CD8-positive, alpha-beta memory T cell (primary cell): Measurements from ENCODE around the gene CELF4. TPM values are rescaled to one million over a fixed set of nuclear protein-coding genes. Genes with fewer than 3 reads are reported as not detected.

Source experiments
- CTCF ChIA-PET: fragments of 350-600 bp; sonication (Branson Sonifier 250); formaldehyde crosslinking; loops from one replicate; lab custom pipeline; 2021; ENCODE audit warnings: antibody characterized with exemption; lab: Charles Lee
- POLR2A ChIA-PET: fragments of 350-600 bp; sonication (Branson Sonifier 250); formaldehyde crosslinking; loops from one replicate; lab custom pipeline; 2021; ENCODE audit warnings: antibody characterized with exemption; lab: Charles Lee
- DNase-seq, 5 donors: peaks; one replicate each; pipeline versions ENCODE4 v3.0.0 to v3.0.0-alpha.2; 2020 to 2022; ENCODE audit warnings: mixed read lengths in 1 of 5
- H3K27ac ChIP-seq: one replicate; pipeline ENCODE4 v1.7.0; 2013; ENCODE audit warnings: low read depth, mild to moderate bottlenecking, low read length, moderate library complexity
- H3K27me3 ChIP-seq: 2 replicates; pipeline ENCODE4 v1.7.0; 2013; ENCODE audit warnings: low read length, mild to moderate bottlenecking; ENCODE audit not compliant: insufficient read depth, poor library complexity, severe bottlenecking
- H3K36me3 ChIP-seq: 2 replicates; pipeline ENCODE4 v1.7.0; 2013; ENCODE audit warnings: mild to moderate bottlenecking, low read length, moderate library complexity; ENCODE audit not compliant: insufficient read depth
- H3K4me1 ChIP-seq: 2 replicates; pipeline ENCODE4 v1.7.0; 2013; ENCODE audit warnings: mild to moderate bottlenecking, low read length, moderate library complexity; ENCODE audit not compliant: insufficient read depth
- H3K4me3 ChIP-seq: 2 replicates; pipeline ENCODE4 v1.7.0; 2013; ENCODE audit warnings: mild to moderate bottlenecking, low read length
- H3K9me3 ChIP-seq: 2 replicates; pipeline ENCODE4 v1.7.0; 2013; ENCODE audit warnings: mild to moderate bottlenecking, low read length
- H3K27ac Mint-ChIP-seq, 8 donors: one replicate each; pipeline ENCODE4 v1.8.0; 2020 to 2021; ENCODE audit warnings: mixed read lengths in 8 of 8, mild to moderate bottlenecking in 6 of 8, inconsistent platforms in 3 of 8, moderate library complexity in 3 of 8
- H3K27me3 Mint-ChIP-seq, 2 donors: one replicate each; pipeline ENCODE4 v1.8.0; 2020 to 2021; ENCODE audit warnings: mixed read lengths in 2 of 2, mild to moderate bottlenecking in 1 of 2, moderate library complexity in 1 of 2
- H3K36me3 Mint-ChIP-seq, 3 donors: one replicate each; pipeline ENCODE4 v1.8.0; 2020 to 2021; ENCODE audit warnings: mixed read lengths in 3 of 3, inconsistent platforms in 1 of 3, mild to moderate bottlenecking in 1 of 3
- H3K4me1 Mint-ChIP-seq, 3 donors: one replicate each; pipeline ENCODE4 v1.8.0; 2020 to 2021; ENCODE audit warnings: mixed read lengths in 3 of 3, inconsistent platforms in 1 of 3, mild to moderate bottlenecking in 1 of 3
- H3K4me3 Mint-ChIP-seq, 7 donors: one replicate each; pipeline ENCODE4 v1.8.0; 2020 to 2021; ENCODE audit warnings: mixed read lengths in 7 of 7, mild to moderate bottlenecking in 6 of 7, moderate library complexity in 4 of 7, inconsistent platforms in 2 of 7
- H3K9me3 Mint-ChIP-seq, 5 donors: one replicate each; pipeline ENCODE4 v1.8.0; 2020 to 2022; ENCODE audit warnings: mixed read lengths in 5 of 5, mild to moderate bottlenecking in 3 of 5, moderate library complexity in 2 of 5, inconsistent platforms in 1 of 5
- polyA plus RNA-seq: library from polyadenylated mRNA; unstranded; fragments of 300-500 nt; fragmentation: Illumina TruSeq; gene quantifications from one replicate; pipeline ENCODE4 v1.2.3, GENCODE V29; 2021
- total RNA-seq, 2 experiments: library from RNA; stranded (reverse); gene quantifications; one replicate each; pipeline ENCODE4 v1.2.3, GENCODE V29; 2021

Gene CELF4
- total and polyA plus RNA-seq, 3 experiments from 2014 or later = not detected

DNA sequence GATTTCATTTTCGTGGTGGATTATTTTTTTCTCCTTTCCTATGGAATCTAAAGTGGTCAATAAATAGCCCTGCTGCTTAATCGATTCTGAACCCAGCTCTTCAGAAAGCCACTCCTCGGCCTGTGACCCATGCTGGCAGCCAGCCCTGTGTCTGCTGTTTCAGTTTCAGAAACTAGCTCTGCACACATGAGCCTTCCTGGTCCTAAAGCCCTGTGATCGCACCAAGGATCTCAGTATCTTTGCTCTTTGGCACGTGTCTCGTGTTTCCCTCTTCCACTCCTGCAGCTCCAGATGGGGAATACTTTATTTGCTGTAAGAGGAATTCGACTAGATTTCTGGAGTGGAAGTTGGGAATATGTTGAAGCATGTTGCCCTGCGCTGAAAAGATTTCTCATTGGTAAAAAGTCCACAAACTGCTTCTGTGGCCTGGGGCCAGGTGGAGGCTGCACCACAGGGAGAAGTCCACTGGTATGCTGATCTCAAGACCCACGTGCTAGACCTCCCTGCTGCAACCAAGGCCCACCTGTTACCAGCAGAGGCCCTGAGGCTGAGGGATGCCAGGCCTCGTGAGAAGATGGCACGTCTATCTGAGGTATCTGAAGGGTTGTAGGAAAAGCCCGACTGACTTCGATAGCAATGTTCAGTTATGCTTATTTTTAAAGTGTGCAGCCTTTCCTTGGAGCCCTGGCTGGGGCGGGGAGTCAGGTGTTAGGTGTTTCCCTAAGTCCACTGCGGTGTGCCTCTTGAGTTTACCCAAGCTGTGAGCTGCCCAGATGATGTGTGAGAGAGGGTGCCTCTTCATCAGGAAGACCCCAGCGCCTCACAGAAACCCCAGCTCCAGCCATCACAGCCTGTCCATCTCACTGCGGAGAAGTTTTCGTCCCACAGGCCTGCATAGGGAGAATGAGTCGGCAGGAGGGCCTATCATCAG is 33.6 kb upstream of the CELF4 start:
- no peaks in the 10 kb centered on the region for H3K36me3 Mint-ChIP-seq
- H3K27ac Mint-ChIP-seq = no peak overlapping the region
- peaks cover 0 to 10% (median 6%) of the 10 kb centered on the region in 5 donors for H3K9me3 Mint-ChIP-seq
- no peaks in the 10 kb centered on the region for H3K4me1 Mint-ChIP-seq
- Histone ChIP-seq H3K9me3 (no peaks in the 10 kb centered on the region), H3K36me3 (no peaks in the 10 kb centered on the region), H3K4me3 (no peak overlapping the region), H3K27me3 (no peaks in the 10 kb centered on the region), H3K4me1 (no peaks in the 10 kb centered on the region), H3K27ac (no peak overlapping the region)
- no peaks in the 10 kb centered on the region for H3K27me3 Mint-ChIP-seq
- ChIA-PET CTCF (no interaction called here), POLR2A (no interaction called here)
- H3K4me3 Mint-ChIP-seq = no peak overlapping the region
- no peak for DNase-seq

DNA sequence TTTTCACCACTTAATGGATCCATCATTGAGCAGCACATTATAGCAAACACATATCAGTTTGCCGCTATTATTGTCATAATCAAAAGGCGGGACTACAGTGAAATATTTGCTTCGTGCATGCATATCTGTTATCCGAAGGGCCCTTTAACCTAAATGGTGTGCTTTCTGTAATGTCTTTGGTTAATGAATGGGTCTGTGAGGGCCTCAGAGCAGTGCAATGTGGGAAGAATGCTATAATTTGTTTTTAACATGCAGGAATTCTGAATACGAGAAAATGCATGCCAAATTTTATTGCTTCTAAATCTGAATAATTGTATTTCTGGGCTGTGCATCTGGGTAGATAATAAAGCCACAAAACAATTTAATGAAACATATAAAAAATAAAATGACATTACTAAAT is 32.8 kb upstream of the CELF4 start:
- Mint-ChIP-seq H3K27me3 (no peaks in the 10 kb centered on the region), H3K36me3 (no peaks in the 10 kb centered on the region), H3K9me3 (peaks cover 0 to 8% (median 5%) of the 10 kb centered on the region in 5 donors), H3K4me3 (no peak overlapping the region), H3K27ac (no peak overlapping the region), H3K4me1 (no peaks in the 10 kb centered on the region)
- no peaks in the 10 kb centered on the region for H3K4me1 ChIP-seq
- POLR2A ChIA-PET = no interaction called here
- no peak overlapping the region for H3K4me3 ChIP-seq
- DNase-seq = no peak
- no peaks in the 10 kb centered on the region for H3K36me3 ChIP-seq
- H3K27me3 ChIP-seq = no peaks in the 10 kb centered on the region
- H3K9me3 ChIP-seq = no peaks in the 10 kb centered on the region
- H3K27ac ChIP-seq = no peak overlapping the region
- CTCF ChIA-PET = no interaction called here

DNA sequence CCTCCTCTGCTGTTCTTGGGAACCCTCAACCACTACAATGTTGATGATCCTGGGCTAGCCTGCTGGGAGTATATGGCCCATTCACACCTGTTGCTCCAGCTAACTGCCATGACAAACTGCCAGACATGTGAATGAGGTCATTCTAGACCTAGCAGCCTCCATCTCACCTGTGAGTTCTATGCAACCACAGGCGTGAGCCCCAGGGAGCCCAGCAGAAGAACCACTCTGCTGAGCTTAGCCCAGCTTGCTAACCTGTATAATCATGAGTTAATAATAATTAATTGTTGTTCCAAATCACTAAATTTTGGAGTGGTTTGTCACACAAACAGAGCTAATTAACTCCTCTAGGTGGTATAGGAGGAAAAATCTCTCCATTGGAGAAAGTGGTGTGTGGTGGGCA is 24.7 kb upstream of the CELF4 start:
- no peaks in the 10 kb centered on the region for H3K4me1 Mint-ChIP-seq
- no peaks in the 10 kb centered on the region for H3K27me3 Mint-ChIP-seq
- CTCF ChIA-PET = no interaction called here
- no peak overlapping the region for H3K4me3 Mint-ChIP-seq
- no peaks in the 10 kb centered on the region for H3K27me3 ChIP-seq
- H3K36me3 Mint-ChIP-seq = no peaks in the 10 kb centered on the region
- no peak overlapping the region for H3K27ac Mint-ChIP-seq
- no peak overlapping the region for H3K4me3 ChIP-seq
- no peaks in the 10 kb centered on the region for H3K36me3 ChIP-seq
- no peaks in the 10 kb centered on the region for H3K4me1 ChIP-seq
- POLR2A ChIA-PET = no interaction called here
- peaks cover 0 to 5% (median 2%) of the 10 kb centered on the region in 5 donors for H3K9me3 Mint-ChIP-seq
- no peaks in the 10 kb centered on the region for H3K9me3 ChIP-seq
- H3K27ac ChIP-seq = no peak overlapping the region
- DNase-seq = no peak

DNA sequence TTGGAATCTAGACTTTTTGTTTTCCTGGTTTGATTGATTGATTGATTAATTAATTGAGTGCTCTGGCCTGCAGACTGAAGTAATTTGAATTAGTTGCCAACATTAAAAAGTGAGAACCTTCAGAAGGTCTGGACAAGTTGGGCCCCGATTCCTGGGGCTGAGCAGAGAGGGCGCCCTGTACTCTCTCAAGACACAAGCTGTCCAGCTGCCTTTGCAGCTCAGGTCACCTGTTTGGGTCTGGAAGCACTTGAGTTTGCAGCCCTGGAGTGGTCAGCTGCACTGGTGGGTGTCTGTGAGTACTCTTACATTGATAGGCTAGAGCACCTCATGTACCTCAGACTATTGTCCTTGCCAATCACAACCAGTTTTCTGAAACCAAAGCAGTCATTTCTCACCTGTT is 22.7 kb upstream of the CELF4 start:
- Mint-ChIP-seq H3K4me3 (no peak overlapping the region), H3K27ac (no peak overlapping the region), H3K36me3 (no peaks in the 10 kb centered on the region), H3K4me1 (no peaks in the 10 kb centered on the region), H3K9me3 (peaks cover 0 to 5% (median 2%) of the 10 kb centered on the region in 5 donors), H3K27me3 (no peaks in the 10 kb centered on the region)
- DNase-seq = no peak
- ChIA-PET CTCF (no interaction called here), POLR2A (no interaction called here)
- H3K9me3 ChIP-seq = no peaks in the 10 kb centered on the region
- H3K4me3 ChIP-seq = no peak overlapping the region
- no peaks in the 10 kb centered on the region for H3K27me3 ChIP-seq
- H3K27ac ChIP-seq = no peak overlapping the region
- H3K4me1 ChIP-seq = no peaks in the 10 kb centered on the region
- H3K36me3 ChIP-seq = no peaks in the 10 kb centered on the region

DNA sequence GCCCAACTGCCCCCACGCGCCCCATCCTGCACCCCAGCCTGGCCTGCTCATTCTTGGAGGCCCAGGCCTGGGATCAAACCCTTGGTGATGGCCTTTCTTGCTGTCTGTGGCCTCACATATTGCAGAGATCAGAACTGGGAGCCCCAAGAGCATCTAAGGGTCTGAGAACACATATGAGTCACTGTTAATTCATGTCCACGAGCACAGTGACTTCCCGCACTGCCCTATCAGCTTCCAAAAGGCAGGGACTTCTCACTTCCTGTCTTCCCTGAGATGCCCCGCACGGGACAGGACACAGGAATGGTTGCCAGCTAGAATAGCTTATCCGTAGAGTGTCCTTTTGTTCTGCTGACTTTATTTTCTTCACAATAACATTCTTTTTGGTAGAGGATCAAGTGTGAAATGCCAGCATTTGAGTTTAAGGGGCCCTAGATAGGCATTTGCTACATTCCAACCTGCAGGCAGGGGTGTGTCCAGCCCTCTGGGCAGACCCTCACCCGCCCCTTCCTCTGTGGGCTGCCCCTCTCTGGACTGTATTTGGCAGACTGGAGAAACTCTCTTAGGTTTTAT is 21.1 kb upstream of the CELF4 start:
- Histone ChIP-seq H3K36me3 (no peaks in the 10 kb centered on the region), H3K9me3 (no peaks in the 10 kb centered on the region), H3K4me1 (no peaks in the 10 kb centered on the region), H3K4me3 (no peak overlapping the region), H3K27me3 (no peaks in the 10 kb centered on the region), H3K27ac (no peak overlapping the region)
- no peaks in the 10 kb centered on the region for H3K36me3 Mint-ChIP-seq
- POLR2A ChIA-PET = no interaction called here
- H3K4me3 Mint-ChIP-seq = no peak overlapping the region
- peaks cover 0 to 4% (median 2%) of the 10 kb centered on the region in 5 donors for H3K9me3 Mint-ChIP-seq
- no peaks in the 10 kb centered on the region for H3K27me3 Mint-ChIP-seq
- H3K27ac Mint-ChIP-seq = no peak overlapping the region
- DNase-seq = no peak
- no peaks in the 10 kb centered on the region for H3K4me1 Mint-ChIP-seq
- CTCF ChIA-PET = no interaction called here

DNA sequence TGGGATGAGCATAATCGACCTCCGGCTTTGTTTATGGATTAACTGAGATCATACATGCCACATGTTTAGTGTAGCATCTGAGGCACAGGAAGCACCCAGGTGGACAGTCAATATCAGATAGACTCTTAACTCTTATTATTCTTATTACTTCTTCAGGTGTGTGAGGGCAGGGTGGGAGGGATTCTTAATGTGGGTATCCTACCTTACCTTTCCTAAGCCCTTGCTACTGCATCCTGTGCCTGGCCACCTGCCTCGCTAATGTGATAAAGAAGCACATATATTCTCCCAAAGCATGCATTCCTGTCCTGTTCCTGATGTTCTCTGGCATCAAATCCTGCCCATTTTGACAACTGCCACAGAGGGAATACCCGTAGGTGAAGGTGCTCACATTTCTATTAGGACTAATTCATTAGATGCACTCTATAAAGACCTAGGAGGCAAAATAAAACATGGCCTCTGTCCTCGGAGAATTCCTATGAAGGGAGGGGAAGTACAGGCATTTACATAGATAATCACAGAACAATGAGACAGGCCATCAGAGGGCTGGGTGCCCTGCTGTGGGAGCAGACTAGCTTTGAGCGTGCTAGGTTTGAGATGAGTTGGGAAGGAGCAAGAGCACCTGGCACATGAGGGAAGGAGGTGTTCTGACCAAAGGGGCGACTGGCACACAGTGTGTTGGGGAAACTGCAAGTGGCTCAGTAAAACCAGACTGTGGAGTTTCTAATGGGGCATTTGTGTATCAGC is 19.5 kb upstream of the CELF4 start:
- no peak overlapping the region for H3K27ac ChIP-seq
- no peaks in the 10 kb centered on the region for H3K36me3 ChIP-seq
- H3K27me3 Mint-ChIP-seq = no peaks in the 10 kb centered on the region
- CTCF ChIA-PET = no interaction called here
- H3K27ac Mint-ChIP-seq = no peak overlapping the region
- H3K9me3 ChIP-seq = no peaks in the 10 kb centered on the region
- H3K4me3 ChIP-seq = no peak overlapping the region
- no peak overlapping the region for H3K4me3 Mint-ChIP-seq
- H3K9me3 Mint-ChIP-seq = peaks cover 0 to 4% (median 2%) of the 10 kb centered on the region in 5 donors
- H3K4me1 Mint-ChIP-seq = no peaks in the 10 kb centered on the region
- no peak for DNase-seq
- POLR2A ChIA-PET = no interaction called here
- no peaks in the 10 kb centered on the region for H3K27me3 ChIP-seq
- H3K4me1 ChIP-seq = no peaks in the 10 kb centered on the region
- no peaks in the 10 kb centered on the region for H3K36me3 Mint-ChIP-seq

DNA sequence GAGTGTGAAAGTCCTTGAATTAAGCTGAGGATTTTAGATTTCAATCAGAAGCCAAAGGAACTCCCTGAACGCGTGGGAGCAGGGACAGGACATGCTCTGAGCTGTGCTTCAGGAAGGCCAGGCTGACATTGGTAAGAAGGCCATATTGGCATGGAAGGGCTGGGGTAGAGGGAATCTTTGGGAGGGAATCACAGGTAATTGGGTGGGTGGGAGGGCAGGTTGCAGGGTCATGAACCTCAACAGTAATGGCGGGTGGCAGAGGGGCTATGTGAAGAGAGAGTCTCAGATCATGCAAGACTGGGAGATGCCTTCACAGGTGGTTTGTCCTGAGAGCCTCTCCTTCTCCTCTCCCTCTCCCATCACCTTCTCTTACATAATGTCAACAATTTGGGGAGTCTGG is 18.6 kb upstream of the CELF4 start:
- H3K36me3 Mint-ChIP-seq = no peaks in the 10 kb centered on the region
- no peaks in the 10 kb centered on the region for H3K27me3 ChIP-seq
- peaks cover 0 to 4% (median 2%) of the 10 kb centered on the region in 5 donors for H3K9me3 Mint-ChIP-seq
- H3K27me3 Mint-ChIP-seq = no peaks in the 10 kb centered on the region
- no peak overlapping the region for H3K27ac Mint-ChIP-seq
- no peaks in the 10 kb centered on the region for H3K4me1 Mint-ChIP-seq
- CTCF ChIA-PET = no interaction called here
- no peaks in the 10 kb centered on the region for H3K36me3 ChIP-seq
- no peak overlapping the region for H3K4me3 ChIP-seq
- no peak for DNase-seq
- POLR2A ChIA-PET = no interaction called here
- H3K9me3 ChIP-seq = no peaks in the 10 kb centered on the region
- no peaks in the 10 kb centered on the region for H3K4me1 ChIP-seq
- no peak overlapping the region for H3K4me3 Mint-ChIP-seq
- H3K27ac ChIP-seq = no peak overlapping the region

DNA sequence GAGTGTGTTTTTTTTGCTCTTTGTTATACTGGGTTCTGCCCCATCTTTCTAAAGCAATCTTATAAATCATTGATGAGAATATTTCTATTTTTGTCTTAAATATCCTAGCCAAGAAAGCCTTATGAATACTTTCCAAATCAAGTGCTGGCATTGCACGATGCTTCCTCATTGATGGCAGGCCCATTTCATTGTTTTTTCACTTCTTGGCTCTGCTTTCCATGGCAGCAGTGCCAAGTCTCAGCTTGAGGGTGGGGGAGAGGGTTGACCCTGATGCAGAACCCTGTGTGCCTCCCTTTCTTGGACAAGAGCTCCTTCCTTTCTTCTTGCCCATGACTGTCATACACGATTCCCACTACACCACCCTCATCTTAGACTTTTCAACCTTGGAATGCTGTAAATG is 16.7 kb upstream of the CELF4 start:
- H3K4me3 ChIP-seq = no peak overlapping the region
- Mint-ChIP-seq H3K9me3 (peaks cover 0 to 2% (median 2%) of the 10 kb centered on the region in 5 donors), H3K4me1 (peaks cover 0 to 3% (median 0%) of the 10 kb centered on the region in 3 donors), H3K36me3 (no peaks in the 10 kb centered on the region), H3K4me3 (no peak overlapping the region), H3K27me3 (peaks cover 0 to 1% of the 10 kb centered on the region in 2 donors), H3K27ac (no peak overlapping the region)
- POLR2A ChIA-PET = no interaction called here
- H3K27ac ChIP-seq = no peak overlapping the region
- DNase-seq = no peak
- H3K36me3 ChIP-seq = no peaks in the 10 kb centered on the region
- H3K9me3 ChIP-seq = no peaks in the 10 kb centered on the region
- no peaks in the 10 kb centered on the region for H3K27me3 ChIP-seq
- no peaks in the 10 kb centered on the region for H3K4me1 ChIP-seq
- CTCF ChIA-PET = no interaction called here
